Dendritic cell treated with granulocyte-macrophage colony-stimulating factor and Interleukin-4, amounts not matched to agents 40 ng/mL and 50 ng/mL, for 4 days (primary cell): ENCODE data around the gene SHANK1.
A peak's percentile ranks its signal among the peaks of the same experiment; 100 is the strongest.

Source experiments
- H3K27ac Mint-ChIP-seq: one replicate; pipeline ENCODE4 v1.8.0; 2022; ENCODE audit warnings: mild to moderate bottlenecking, mixed read lengths
- H3K27me3 Mint-ChIP-seq: one replicate; pipeline ENCODE4 v1.8.0; 2022; ENCODE audit warnings: mild to moderate bottlenecking, mixed read lengths
- H3K36me3 Mint-ChIP-seq: one replicate; pipeline ENCODE4 v1.8.0; 2022; ENCODE audit warnings: low read depth, mixed read lengths
- H3K4me1 Mint-ChIP-seq: one replicate; pipeline ENCODE4 v1.8.0; 2022; ENCODE audit warnings: low read depth, mixed read lengths
- H3K4me3 Mint-ChIP-seq: one replicate; pipeline ENCODE4 v1.8.0; 2022; ENCODE audit warnings: mild to moderate bottlenecking, moderate library complexity, mixed read lengths
- H3K9me3 Mint-ChIP-seq: one replicate; pipeline ENCODE4 v1.8.0; 2022; ENCODE audit warnings: mixed read lengths
- intact Hi-C: fragments of 100-400 bp; cut with micrococcal nuclease; formaldehyde crosslinking; loops from one replicate; pipeline ENCODE4 v1.15.0; 2022

Gene SHANK1

DNA sequence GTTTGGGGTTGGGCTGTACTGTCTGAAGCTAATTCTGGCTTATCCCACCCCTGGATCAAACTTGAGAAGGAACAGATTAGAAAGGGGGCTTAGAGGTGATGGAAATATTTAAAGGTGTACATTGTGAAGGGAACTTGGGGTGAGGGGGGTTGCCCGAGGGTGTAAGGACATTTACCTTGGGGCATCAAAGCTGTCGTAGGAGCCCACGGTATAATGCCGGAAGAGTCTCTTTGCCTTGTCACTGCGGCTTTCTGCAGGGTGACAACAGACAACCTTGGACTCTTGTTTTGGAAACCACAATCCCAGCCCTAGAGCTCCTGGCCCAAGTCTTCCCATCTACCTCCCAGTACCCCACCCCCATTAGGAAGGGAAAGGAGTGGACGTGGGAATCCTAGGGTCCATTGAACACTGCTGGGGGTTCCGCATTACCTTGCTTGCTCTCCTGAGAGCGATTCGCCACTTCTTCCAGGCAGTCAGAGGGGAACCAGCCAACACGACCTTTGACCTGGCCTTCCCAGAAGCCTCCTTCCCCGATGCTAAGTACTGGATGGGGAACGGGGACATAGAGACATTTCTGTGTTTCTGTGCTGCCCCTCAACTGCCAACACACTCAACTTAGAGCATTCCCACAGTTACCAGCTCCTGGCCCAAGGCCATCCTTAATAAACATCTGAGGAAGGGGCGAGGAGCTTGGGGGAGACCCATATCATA, 22.0 kb downstream of the SHANK1 start:
- Mint-ChIP-seq H3K27ac (no peak overlapping the region), H3K4me3 (no peak overlapping the region), H3K27me3 (peaks cover 61% of the 10 kb centered on the region), H3K36me3 (no peaks in the 10 kb centered on the region), H3K4me1 (no peaks in the 10 kb centered on the region), H3K9me3 (no peaks in the 10 kb centered on the region)
- intact Hi-C loops, result no loop called here

DNA sequence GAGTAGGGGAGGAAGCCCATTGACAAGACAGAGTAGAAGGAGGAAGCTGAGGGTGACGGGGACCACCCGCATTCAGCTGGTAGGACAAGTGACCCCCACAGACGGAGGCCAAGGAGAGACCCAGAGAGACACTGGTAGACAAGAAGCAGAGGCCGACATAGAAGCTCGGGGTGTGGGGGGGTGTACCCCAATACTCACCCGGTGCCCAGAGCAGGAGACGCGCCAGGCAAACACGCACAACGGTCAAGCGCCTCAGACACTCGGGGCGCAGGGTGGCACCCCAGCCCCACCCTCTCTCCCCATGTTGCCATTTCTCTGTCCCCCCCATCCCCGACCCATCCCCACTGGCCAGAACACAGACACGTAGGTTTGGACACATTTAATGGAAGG, 23.5 kb downstream of the SHANK1 start:
- Mint-ChIP-seq H3K27ac (no peak overlapping the region), H3K4me3 (no peak overlapping the region), H3K36me3 (no peaks in the 10 kb centered on the region), H3K9me3 (no peaks in the 10 kb centered on the region), H3K27me3 (peaks cover 67% of the 10 kb centered on the region), H3K4me1 (no peaks in the 10 kb centered on the region)
- intact Hi-C loops, result no loop called here

DNA sequence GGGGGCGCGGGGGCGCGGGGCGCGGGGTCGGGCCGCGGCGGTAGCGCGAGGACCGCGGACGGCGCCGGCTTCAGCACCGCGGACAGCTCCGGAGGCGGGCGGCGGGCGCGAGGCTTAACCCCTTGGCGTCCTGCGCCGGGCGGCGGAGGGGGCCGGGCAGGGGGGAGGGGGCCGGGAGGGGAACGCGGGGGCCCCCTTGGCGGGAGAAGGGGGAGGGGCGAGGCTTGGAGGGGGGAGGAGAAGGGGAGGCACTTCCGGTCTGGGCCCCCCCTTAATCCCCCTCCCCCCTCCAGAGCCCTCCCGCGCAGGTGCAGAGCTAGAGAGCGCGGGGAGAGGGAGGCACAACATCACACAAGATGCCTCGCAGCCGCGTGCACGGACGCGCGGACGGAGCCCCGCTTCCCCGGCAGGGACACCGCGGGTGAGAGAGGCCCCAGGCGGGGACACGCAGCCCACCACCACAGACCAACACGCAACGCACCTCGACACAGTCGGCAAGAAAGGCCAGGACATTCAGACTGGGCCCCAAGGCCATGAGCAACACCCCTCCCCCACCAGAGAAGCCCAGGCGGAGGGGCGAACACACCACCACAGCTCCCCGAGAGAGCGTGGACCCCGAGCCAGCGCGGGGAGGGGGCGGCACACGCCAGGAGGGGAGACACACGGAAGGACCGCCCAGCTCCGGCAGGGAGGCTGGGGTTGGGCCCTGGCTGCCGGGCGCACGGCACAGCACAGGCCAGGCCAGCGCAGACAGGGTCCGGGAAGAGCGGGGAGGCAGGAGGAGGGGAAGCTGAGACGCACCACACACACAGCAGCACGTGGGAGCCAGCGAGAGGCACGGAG, 24.1 kb downstream of the SHANK1 start:
- peaks cover 73% of the 10 kb centered on the region for H3K27me3 Mint-ChIP-seq
- no peaks in the 10 kb centered on the region for H3K36me3 Mint-ChIP-seq
- intact Hi-C loops, result no loop called here

DNA sequence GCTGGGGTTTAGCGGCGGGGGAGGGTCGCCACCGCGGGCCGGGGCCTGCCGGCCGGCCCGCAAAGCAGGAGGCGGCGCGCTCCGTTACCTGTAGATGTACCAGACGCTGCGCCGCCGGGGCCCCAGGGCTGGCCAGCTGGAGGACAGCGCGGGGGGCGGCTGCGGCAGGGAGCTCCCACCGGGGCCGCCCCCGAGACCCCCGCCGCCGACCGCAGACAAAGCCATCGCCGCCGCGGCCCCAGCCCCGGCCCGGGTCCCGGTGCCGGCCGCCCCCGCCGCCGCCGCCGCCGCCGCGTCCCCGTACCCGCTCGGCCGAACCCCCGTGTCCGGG, 24.8 kb downstream of the SHANK1 start:
- Mint-ChIP-seq H3K36me3 (no peaks in the 10 kb centered on the region), H3K4me3 (no peak overlapping the region), H3K9me3 (no peaks in the 10 kb centered on the region), H3K27ac (no peak overlapping the region), H3K4me1 (no peaks in the 10 kb centered on the region), H3K27me3 (peaks cover 69% of the 10 kb centered on the region)
- intact Hi-C loops, result no loop called here

More for the DNA sequence above, 24.1 kb downstream of the SHANK1 start:
- H3K4me1 Mint-ChIP-seq, result no peaks in the 10 kb centered on the region
- H3K4me3 Mint-ChIP-seq, result no peak overlapping the region
- no peak overlapping the region for H3K27ac Mint-ChIP-seq
- H3K9me3 Mint-ChIP-seq, result no peaks in the 10 kb centered on the region

DNA sequence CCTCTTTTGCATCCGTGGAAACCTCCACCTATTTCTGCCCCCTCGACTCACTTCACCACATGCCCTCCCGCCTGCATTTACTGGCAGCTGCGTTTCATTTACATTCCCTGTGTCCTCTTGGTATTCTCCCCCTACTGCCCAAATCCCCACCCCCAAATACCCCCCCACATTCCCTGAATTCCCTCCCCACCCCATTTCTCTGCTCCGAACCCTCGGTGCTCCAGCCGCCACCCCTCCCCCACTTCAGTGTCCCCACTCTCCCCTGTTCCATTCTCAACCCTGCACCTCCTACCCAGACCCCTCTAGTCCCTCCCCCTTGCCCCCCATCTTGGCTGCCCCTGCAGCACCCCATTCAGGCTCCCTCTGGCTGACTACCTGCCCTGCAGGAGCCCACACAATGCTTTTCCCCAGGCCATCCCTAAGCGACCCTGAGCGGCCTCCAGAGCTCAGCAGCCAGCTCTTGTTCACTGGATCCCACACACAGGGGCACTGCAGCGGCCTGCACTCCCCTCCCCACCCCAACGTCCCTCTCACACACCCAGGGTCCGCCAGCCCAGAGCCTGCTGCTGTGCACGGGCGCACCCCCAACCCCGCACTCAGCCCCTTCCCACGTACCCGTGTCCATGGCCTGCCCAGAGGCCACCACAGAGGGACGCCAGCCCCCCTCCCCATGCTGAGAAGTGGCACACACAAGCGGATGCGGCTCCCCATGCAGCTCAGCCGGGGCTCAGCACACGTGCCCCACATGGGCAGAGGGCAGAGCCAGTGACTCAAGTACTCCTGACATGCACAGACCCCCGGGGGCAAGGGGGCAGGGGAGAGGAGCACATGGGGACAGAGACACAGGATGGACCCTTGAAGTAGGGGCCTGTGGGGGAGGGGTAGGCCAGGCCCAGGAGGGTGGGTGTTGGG, 26.3 kb downstream of the SHANK1 start:
- no peak overlapping the region for H3K4me3 Mint-ChIP-seq
- no peak overlapping the region for H3K27ac Mint-ChIP-seq
- H3K36me3 Mint-ChIP-seq, result no peaks in the 10 kb centered on the region
- H3K4me1 Mint-ChIP-seq, result no peaks in the 10 kb centered on the region
- peaks cover 67% of the 10 kb centered on the region for H3K27me3 Mint-ChIP-seq
- H3K9me3 Mint-ChIP-seq, result no peaks in the 10 kb centered on the region
- intact Hi-C loops, result no loop called here

DNA sequence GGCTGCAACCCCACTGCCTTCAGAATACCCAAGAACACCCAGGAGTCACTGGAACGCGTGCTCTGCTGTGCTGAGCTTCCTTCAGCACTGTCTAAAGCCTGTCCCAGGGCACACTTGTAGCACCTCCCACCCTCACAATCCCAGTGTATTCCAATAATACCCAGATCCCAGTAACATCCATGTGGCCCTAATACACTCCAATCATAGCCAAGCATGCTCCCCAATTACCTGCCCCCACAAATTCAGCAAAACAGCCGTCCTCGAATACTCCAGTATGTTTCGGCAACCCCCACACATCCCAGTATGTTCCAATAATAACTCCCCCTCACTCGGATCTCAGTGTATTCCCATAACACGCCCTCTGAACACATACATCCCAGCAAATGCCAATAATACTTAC, 29.2 kb downstream of the SHANK1 start:
- H3K36me3 Mint-ChIP-seq, result no peaks in the 10 kb centered on the region
- intact Hi-C loops, result no loop called here
- H3K4me1 Mint-ChIP-seq, result no peaks in the 10 kb centered on the region
- H3K4me3 Mint-ChIP-seq, result no peak overlapping the region
- H3K27ac Mint-ChIP-seq, result no peak overlapping the region
- H3K27me3 Mint-ChIP-seq, result peaks cover 62% of the 10 kb centered on the region
- H3K9me3 Mint-ChIP-seq, result no peaks in the 10 kb centered on the region

DNA sequence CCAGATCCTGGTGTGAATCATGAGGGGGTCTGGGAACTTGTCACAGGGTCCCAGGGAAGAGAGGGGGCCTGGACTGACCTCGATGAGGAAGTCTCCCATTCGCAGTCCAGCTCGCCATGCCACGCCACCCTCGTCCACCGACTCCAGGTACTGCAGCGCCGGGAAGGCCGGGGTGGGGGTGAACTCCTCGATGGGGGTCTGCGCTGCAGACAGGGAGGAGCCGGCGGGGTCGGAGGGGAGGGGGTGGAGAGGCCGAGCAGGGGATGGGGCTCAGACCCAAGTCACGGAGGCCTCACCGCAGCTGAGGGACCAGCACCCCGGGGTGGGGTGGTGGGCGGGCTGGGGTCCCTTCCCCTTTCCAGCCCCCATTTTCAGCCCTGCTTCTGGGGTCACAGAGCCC, 30.8 kb downstream of the SHANK1 start:
- intact Hi-C loops, result no loop called here
- H3K9me3 Mint-ChIP-seq, result no peaks in the 10 kb centered on the region
- H3K27ac Mint-ChIP-seq, result no peak overlapping the region
- H3K36me3 Mint-ChIP-seq, result no peaks in the 10 kb centered on the region
- no peak overlapping the region for H3K4me3 Mint-ChIP-seq
- H3K27me3 Mint-ChIP-seq, result peaks cover 68% of the 10 kb centered on the region
- H3K4me1 Mint-ChIP-seq, result no peaks in the 10 kb centered on the region

DNA sequence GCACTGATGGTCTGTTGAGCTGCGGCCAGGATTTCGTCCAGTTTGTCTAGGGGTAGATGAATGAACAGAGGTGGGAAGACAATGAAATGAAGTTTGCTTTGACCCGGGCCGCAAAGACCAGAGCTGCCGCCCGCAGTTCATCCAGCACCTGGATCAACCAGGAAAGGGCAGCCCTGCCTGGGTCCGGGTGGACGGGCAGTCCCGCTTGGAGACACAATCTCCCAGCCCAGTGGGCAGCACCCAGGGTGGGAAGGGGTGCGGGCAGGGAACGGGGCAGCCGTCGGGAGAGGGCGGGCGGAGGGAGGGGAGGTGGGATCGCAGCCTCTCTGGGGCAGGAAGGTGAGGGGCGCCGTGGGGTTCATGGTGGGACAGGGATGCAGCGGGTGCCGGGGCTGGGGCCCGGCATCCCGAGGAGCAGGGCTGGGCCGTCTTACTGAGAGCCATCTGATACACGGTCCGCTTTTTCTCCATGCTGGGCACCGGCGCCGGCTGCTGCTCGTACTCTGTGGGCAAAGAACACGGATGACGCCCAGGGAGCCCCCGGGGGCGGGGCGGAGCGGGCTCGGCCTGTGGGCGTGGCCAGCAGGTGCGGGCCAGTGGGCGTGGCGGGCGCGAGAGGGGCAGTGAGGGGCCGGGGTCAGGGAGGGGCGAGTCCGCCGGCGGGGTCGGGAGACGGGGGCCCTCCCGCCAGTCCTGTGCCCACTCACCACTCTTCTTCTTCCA, 33.1 kb downstream of the SHANK1 start:
- Mint-ChIP-seq H3K36me3 (no peaks in the 10 kb centered on the region), H3K27me3 (peaks cover 56% of the 10 kb centered on the region), H3K27ac (no peak overlapping the region), H3K9me3 (no peaks in the 10 kb centered on the region), H3K4me1 (no peaks in the 10 kb centered on the region), H3K4me3 (no peak overlapping the region)
- intact Hi-C loops, result no loop called here

DNA sequence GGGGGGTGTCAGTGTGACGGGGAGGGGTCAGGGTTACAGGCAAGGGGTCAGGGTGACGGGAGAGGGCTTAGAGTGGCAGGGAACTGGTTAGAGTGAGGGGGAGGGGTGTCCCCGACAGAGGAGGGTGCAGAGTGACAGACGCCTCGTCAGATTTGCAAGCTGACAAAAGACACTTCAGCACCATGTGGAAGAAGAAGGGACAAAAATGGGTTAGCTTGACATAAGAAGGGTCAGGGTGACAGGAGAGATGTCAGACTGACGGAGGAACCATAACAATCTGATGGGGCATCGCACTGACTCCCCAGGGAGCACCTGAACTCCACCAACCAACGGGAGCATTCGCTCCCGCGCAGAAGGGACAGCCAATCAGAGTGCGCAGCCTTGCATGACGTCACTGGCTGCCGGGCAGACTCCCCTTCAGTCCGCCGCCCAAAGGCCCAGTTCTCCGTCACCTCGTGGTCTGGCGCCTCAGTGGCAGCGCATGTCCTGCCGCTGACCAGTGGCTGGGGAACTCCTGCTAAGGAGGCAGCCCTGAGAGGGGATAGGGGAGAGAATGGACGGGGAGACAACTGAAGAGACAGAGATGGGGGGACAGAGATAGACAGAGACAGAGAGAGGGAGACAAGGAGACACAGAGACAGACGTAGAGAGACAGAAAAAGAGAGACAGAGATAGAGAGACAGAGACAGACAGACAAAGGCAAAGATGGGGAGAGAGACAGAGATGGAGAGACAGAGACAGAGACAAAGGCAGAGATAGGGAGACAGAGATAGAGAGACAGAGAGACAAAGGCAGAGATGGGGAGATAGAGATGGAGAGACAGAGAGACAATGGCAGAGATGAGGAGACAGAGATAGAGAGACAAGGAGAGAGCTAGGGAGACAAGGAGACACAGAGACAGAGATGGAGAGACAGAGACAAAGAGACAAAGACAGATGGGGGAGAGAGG, 40.2 kb downstream of the SHANK1 start:
- intact Hi-C loops, result no loop called here
- Mint-ChIP-seq H3K4me1 (peaks cover 13% of the 10 kb centered on the region), H3K27me3 (peaks cover 48% of the 10 kb centered on the region), H3K27ac (peak overlapping the region; percentile 76), H3K9me3 (peaks cover 14% of the 10 kb centered on the region), H3K36me3 (no peaks in the 10 kb centered on the region), H3K4me3 (no peak overlapping the region)

DNA sequence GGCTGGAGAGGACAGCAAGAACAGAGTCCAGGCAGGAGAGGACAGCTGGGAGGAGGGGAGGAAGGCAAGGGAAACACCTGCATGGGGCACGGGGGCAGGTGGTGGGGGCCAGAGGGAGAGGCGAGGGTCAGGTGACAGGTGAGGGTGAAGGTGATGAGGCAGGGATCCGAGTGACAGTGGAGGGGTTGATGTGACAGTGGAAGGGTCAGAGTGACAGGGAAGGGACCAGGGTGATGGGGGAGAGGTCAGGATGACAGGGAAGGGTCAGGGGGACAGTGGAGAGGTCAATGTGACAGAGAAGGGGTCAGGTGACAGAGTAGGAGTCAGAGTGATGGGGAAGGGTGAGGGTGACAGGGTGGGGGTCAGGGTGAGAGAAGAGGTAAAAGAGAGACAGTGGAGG, 41.3 kb downstream of the SHANK1 start:
- intact Hi-C loops, result no loop called here
- Mint-ChIP-seq H3K27ac (peak overlapping the region; percentile 59), H3K4me3 (no peak overlapping the region)

DNA sequence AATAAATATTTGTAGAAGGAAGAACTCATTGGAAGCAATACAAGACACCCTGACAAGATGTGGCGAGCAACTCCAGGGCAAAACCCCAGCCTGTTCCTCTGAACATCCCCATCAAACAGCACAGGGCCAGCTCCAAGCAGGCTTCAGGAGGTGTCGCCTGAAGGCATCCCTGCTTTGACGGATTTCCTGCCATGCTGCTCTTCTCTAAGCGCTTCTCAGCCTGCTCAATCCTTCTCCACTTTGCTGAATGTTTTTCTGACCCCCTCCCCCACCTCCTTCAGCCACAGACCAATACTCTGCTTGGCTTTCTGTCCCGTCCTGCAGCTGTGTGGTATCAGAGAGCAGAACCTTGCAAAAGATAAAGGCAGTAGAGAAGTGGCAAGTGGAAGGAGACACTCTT, 42.0 kb downstream of the SHANK1 start:
- Mint-ChIP-seq H3K27ac (peak overlapping the region; percentile 59), H3K9me3 (peaks cover 14% of the 10 kb centered on the region), H3K27me3 (peaks cover 60% of the 10 kb centered on the region), H3K36me3 (no peaks in the 10 kb centered on the region), H3K4me3 (no peak overlapping the region), H3K4me1 (peaks cover 13% of the 10 kb centered on the region)
- intact Hi-C loops, result no loop called here

More for the DNA sequence above, 41.3 kb downstream of the SHANK1 start:
- H3K9me3 Mint-ChIP-seq, result peaks cover 14% of the 10 kb centered on the region
- peaks cover 13% of the 10 kb centered on the region for H3K4me1 Mint-ChIP-seq
- H3K27me3 Mint-ChIP-seq, result peaks cover 54% of the 10 kb centered on the region
- no peaks in the 10 kb centered on the region for H3K36me3 Mint-ChIP-seq

DNA sequence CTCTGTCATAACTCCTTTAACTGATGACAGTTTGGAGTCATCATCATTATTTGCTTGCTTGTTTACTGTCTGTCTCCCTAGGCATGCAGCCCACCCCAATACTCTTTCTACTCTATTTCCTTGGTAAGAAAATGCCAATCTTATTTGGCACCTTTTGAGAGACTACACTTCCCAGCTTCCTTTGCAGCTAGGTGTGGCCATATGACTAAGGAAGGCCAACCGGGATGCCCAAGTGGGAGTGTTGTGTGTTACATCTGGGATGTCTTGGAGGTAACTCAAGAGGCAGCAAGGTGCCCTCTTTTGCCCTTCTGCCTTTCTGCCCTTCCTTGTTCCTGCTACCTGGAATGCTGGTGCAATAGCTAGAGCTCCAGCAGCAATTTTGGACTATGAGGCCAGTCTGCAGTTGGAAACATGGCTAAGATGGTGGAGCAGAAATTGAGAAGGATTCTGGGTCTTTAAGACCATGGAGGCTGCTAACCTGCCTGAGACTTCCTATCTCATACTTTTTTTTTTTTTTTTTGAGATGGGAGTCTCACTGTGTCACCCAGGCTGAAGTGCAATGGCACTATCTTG, 42.9 kb downstream of the SHANK1 start:
- Mint-ChIP-seq H3K27me3 (peaks cover 61% of the 10 kb centered on the region), H3K4me1 (peaks cover 13% of the 10 kb centered on the region), H3K9me3 (peaks cover 14% of the 10 kb centered on the region), H3K36me3 (no peaks in the 10 kb centered on the region), H3K4me3 (no peak overlapping the region), H3K27ac (no peak overlapping the region)
- intact Hi-C loops, result no loop called here
